Neural progenitor cell (in vitro differentiated cells): Measurements from ENCODE around the gene SEC16A.
A peak's percentile ranks its signal among the peaks of the same experiment; 100 is the strongest.

Experiments
- CTCF ChIP-seq: fragments of 200-600 bp; sonication (generic); IDR thresholded peaks from 2 replicates; pipeline ENCODE4 v1.5.1; 2017; ENCODE audit warnings: antibody characterized with exemption, mild to moderate bottlenecking
- EZH2 ChIP-seq: fragments of 200-600 bp; sonication (generic); IDR thresholded peaks from 2 replicates; pipeline ENCODE4 v1.6.1; 2017; ENCODE audit warnings: antibody characterized with exemption, mild to moderate bottlenecking, moderate library complexity
- EZH2phosphoT487 ChIP-seq: fragments of 200-600 bp; sonication (generic); IDR thresholded peaks from 2 replicates; pipeline ENCODE4 v1.6.1; 2017; ENCODE audit warnings: antibody characterized with exemption

GRCh38 chr9:136488247-136489214 is 5.7 kb upstream of the SEC16A start:
- no peak for TF ChIP-seq EZH2
- peak; percentile 99 for TF ChIP-seq CTCF
- TF ChIP-seq EZH2phosphoT487, result no peak
